Right ventricle myocardium inferior (tissue), 1 donor: ENCODE results near the gene IL15. TPM values are rescaled to one million over a fixed set of nuclear protein-coding genes. Genes with fewer than 3 reads are reported as not detected.
A peak's percentile ranks its signal among the peaks of the same experiment; 100 is the strongest.

Experiments used
- ATAC-seq: fragments of 200-7000 bp; cut with Tn5 transposase; one replicate; pipeline ENCODE4 v1.9.1; 2020; ENCODE audit warnings: mild to moderate bottlenecking, moderate library complexity
- DNase-seq: peaks from one replicate; pipeline ENCODE4 v3.0.0; 2021; ENCODE audit errors: missing footprints
- intact Hi-C: fragments of 100-400 bp; cut with DNase I; formaldehyde crosslinking; loops from one replicate; pipeline ENCODE4 v1.11.0; 2022
- total RNA-seq: library from RNA; stranded (reverse); fragmentation: NEBNext Ultra II Directional; extraction: Animal tissue kit (Norgen Biotek cat#: 25700); gene quantifications from one replicate; pipeline ENCODE4 v1.2.1, GENCODE V29; 2021
- donor health status: DM: no; HTN: yes; CAD: no; lungs with severe emphysema.

IL15 gene
- total RNA-seq, 1 donor from 2014 or later = 1.6 TPM

- DNase-seq (no peak), ATAC-seq (no peak)
- intact Hi-C loops = loop anchor here (10.0 kb wide), 1 partner anchor 299 kb away; no protein-coding TSS in a partner anchor
These were observed 7.2 kb downstream of the IL15 start for GRCh38 chr4:141643557-141643956.

DNA sequence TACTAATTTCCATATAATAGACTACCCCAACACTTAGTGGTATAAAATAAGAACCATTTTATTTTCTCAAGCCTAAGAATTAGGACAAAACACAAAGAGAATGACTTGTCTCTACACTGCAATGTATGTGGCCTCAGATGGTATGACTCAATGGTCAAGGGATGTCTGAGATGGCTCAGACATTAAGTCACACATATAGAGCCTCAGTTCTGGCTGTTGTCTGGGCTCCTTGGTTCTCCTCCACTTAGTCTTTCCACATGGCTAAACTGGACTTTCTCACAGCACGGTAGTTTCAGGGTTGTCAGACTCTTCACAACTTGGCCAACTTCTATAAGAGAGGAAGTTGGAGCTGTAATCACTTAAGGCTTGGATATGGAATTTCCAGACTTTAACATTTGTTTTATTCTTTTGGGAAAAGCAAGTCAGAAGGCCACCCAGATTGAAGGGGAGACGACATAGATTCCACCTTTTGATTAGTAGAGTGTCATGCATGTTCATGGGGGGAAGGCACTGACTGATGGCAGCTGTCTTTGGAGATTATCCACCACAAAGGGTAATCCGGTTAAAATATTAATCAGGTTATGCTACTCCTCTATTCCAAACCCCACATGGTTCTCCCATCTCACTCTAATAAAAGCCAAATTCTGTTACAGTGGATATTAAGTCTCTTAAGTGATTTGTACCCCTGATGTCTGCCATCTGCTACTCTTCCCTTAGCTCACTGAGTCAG lies 9.4 kb downstream of the IL15 start:
- ATAC-seq = no peak
- intact Hi-C loops = loop anchor here (10.0 kb wide), 1 partner anchor 301 kb away; no protein-coding TSS in a partner anchor
- no peak for DNase-seq

GRCh38 chr4:141646969-141647368 lies 10.6 kb downstream of the IL15 start:
- ATAC-seq = no peak
- no peak for DNase-seq
- intact Hi-C loops = loop anchor here (10.0 kb wide), 1 partner anchor 302 kb away; no protein-coding TSS in a partner anchor

DNA sequence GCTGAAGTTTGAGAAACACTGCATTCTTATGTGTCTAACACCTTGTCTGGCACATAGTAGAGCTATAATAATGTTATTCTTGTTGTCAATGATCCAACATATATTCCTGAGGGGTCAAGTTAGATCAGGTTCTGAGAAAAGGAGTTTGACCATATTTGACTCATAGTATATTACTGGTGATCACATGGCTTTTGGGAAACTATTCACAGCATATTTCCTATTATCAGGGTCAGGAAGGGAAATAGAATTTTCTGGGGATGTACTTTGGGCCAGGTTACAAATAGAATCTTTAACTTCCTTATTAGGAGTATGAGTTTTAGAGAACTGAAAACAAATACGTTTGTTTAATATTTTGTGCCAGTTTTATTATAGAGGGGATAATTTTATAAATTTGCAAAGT lies 11.6 kb downstream of the IL15 start:
- DNase-seq (no peak), ATAC-seq (no peak)
- intact Hi-C loops = loop anchor here (10.0 kb wide), 1 partner anchor 303 kb away; no protein-coding TSS in a partner anchor

GRCh38 chr4:141652161-141652778 lies 15.9 kb downstream of the IL15 start:
- intact Hi-C loops = no loop called here
- ATAC-seq (peak; percentile 64), DNase-seq (no peak)

DNA sequence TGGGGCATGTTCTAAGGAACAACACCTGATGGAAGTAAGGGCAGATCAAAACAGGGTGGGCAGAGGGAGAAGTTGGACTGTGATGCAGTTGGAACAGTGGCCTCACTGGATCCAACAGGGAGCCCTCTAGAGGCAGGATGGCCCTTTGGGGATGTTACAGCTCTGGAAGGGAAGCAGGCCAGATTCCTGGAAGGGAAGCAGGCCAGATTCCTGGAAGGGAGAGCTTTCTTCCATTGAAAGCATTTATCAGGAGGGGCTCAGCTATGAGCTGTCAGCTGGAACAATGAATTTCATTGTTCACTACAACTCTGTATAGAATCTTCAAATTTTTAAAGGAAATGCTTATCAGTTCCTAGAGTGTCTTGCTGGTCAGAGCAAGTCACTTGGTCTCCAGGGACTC lies 17.7 kb downstream of the IL15 start:
- intact Hi-C loops = no loop called here
- DNase-seq (peak; percentile 62), ATAC-seq (peak; percentile 56)

GRCh38 chr4:141656031-141656430 lies 19.6 kb downstream of the IL15 start:
- ATAC-seq (no peak), DNase-seq (no peak)
- intact Hi-C loops = no loop called here

GRCh38 chr4:141657550-141658250 lies 21.3 kb downstream of the IL15 start:
- intact Hi-C loops = no loop called here
- DNase-seq (no peak), ATAC-seq (no peak)

DNA sequence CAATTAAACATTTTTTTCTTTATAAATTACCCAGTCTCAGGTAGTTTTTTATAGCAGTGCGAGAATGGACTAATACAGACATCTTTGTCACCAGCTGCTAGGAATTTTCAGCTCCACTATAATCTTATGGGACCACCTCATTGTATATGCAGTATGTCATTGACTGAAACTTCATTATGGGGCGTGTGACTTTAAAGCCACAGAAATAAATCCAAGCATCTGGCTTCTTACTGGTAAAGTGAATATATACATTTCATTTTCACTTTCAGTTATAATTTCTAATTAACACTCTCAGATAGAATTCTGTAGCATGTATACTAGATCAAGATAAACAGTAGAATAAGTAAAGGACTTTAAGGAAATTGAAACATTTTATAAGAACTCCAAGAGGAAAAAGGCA lies 21.9 kb downstream of the IL15 start:
- ATAC-seq (no peak), DNase-seq (no peak)
- intact Hi-C loops = no loop called here

DNA sequence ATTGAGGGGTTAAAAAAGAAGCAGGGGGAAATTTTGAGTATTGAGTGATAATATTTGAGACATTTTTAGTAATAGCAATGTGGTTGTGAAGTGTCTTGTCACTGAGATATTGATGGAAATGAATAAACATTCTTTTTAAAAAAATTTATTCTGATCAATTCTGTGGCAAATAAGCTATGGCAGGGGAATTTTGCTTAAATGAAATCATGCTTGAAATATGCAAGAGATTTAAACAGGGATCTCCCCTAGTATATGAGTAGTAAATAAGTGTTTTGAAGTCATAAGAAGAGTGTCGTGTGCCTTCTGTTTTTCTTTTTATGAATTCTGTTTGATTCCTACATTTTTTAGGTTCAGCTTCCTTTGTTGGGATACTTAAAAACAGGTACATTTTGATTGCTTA lies 23.2 kb downstream of the IL15 start:
- DNase-seq = no peak
- intact Hi-C loops = no loop called here
- no peak for ATAC-seq

GRCh38 chr4:141660880-141661279 lies 24.5 kb downstream of the IL15 start:
- no peak for ATAC-seq
- intact Hi-C loops = no loop called here
- DNase-seq = no peak

DNA sequence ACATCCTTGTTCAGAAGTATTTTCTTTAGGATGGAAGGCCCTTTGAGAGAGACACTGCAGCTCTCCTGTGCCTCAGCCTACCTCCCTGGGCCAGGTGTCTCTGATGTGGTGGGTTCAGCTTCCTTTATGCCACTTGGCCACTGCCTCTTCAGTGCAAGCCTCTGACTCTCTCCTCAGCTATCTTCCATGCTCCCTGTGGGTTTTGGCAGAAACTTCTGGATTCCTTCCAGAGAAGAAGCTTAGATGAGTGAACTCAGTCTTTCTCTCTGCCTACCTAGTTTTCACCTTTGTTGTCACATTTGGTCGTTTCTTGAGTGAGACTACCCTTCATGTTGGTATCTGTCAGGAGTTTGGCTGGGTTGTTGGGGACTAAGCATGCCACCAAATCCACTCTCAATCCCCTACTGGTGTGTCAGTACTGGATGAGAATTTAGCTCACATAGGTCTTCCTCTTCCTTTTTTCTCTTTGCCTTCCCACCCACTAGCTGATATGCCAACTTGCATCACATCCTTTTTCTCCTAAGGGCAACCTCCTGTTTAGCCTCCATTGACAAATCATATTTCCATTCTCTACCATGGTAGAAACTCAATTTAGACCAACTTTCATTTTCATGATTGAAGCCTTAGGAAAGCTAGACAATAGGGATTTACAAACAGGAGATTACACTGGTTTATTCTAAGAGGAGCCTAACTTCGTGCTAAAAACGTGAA lies 32.0 kb downstream of the IL15 start:
- ATAC-seq = no peak
- no peak for DNase-seq

DNA sequence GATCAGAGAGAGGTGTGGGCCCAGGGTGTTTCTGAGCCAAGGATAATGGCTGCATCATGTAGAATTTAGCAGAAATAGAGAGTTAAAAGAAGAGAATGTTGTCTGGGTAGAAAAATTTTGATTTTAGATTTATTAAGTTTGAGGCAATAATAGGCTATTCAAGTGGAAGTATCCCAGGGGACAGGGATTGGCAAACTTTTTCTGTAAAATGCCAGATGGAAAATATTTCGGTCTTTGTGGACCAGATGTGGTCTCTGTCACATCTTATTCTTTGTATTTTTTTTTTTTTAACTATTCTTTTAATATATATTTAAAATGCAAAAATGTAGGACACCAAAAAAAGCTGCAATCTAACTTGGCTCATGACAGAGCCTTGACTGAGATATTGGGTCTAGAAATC lies 33.1 kb downstream of the IL15 start:
- intact Hi-C loops = no loop called here
- peak; percentile 39 for ATAC-seq
- no peak for DNase-seq

More for the DNA sequence above, 32.0 kb downstream of the IL15 start:
- intact Hi-C loops = no loop called here

GRCh38 chr4:141675384-141675783 lies 39.0 kb downstream of the IL15 start:
- ATAC-seq (no peak), DNase-seq (no peak)
- intact Hi-C loops = no loop called here

DNA sequence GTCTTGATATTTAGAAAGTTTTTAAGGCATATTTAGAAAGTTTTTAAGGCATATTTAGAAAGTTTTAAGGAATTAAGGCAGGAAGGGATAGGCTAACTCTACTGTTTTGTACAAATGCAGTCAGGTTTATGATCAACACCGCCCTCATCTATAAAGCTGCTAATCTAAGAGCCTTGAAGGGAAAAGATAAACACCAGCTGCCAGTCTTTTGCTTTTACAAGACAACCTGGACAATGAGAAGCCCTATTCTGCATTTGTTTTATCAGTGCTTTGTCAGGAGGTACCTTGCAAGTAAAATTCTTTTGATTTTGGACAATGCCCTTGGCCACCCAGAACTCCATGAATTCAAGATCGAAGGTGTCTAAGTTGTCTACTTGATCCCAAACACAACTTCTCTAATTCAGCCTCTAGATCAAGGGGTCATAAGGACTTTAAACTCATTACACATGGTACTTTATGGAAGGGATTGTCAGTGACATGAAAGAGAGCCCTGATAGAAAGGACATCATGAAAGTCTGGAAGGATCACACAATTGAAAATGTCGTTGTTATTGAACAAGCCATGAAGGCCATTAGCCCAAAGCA lies 39.8 kb downstream of the IL15 start:
- no peak for DNase-seq
- ATAC-seq = no peak
- intact Hi-C loops = no loop called here

GRCh38 chr4:141680060-141680459 lies 43.7 kb downstream of the IL15 start:
- ATAC-seq (no peak), DNase-seq (no peak)
- intact Hi-C loops = no loop called here

- no peak for ATAC-seq
- intact Hi-C loops = no loop called here
- DNase-seq = no peak
These were observed 48.4 kb downstream of the IL15 start for GRCh38 chr4:141684785-141685184.

- no peak for ATAC-seq
- intact Hi-C loops = no loop called here
- no peak for DNase-seq
These were observed 49.9 kb downstream of the IL15 start for GRCh38 chr4:141686146-141686775.
